Fibroblast of villous mesenchyme (primary cell): Measurements from ENCODE around the gene GALNS. TPM values are rescaled to one million over a fixed set of nuclear protein-coding genes. Genes with fewer than 3 reads are reported as not detected.

Experiments used
- DNase-seq: peaks from one replicate; pipeline ENCODE4 v3.0.0-alpha.2; 2010; ENCODE audit warnings: low read depth
- H3K4me3 ChIP-seq: 2 replicates; pipeline ENCODE4 v1.5.1; 2011; ENCODE audit warnings: low read depth, mild to moderate bottlenecking, low read length
- CTCF ChIP-seq: IDR thresholded peaks from 2 replicates; pipeline ENCODE4 v1.5.1; 2012; ENCODE audit warnings: low read depth, mild to moderate bottlenecking, low read length; ENCODE audit not compliant: insufficient read depth
- total RNA-seq: library from RNA; depleted of rRNA; stranded (reverse); fragments of >200 nt; gene quantifications from 2 replicates; pipeline ENCODE4 v1.2.3, GENCODE V29; 2012

The GALNS gene
- total RNA-seq, 1 donor, result 26.3 TPM

- H3K4me3 ChIP-seq, result peak overlapping the region; percentile 69
- DNase-seq, result no peak
- no peak for TF ChIP-seq CTCF
Observed at GRCh38 chr16:88855736-88856121, 1.0 kb downstream of the GALNS start.

GRCh38 chr16:88855176-88855575 lies 1.6 kb downstream of the GALNS start:
- TF ChIP-seq CTCF, result no peak
- no peak for DNase-seq
- no peak overlapping the region for H3K4me3 ChIP-seq

- DNase-seq, result no peak
- H3K4me3 ChIP-seq, result no peak overlapping the region
- TF ChIP-seq CTCF, result no peak
Observed at GRCh38 chr16:88854306-88855111, 2.2 kb downstream of the GALNS start.

GRCh38 chr16:88853325-88853941 lies 3.3 kb downstream of the GALNS start:
- peak; percentile 17 for DNase-seq
- no peak for TF ChIP-seq CTCF
- H3K4me3 ChIP-seq, result no peak overlapping the region

DNA sequence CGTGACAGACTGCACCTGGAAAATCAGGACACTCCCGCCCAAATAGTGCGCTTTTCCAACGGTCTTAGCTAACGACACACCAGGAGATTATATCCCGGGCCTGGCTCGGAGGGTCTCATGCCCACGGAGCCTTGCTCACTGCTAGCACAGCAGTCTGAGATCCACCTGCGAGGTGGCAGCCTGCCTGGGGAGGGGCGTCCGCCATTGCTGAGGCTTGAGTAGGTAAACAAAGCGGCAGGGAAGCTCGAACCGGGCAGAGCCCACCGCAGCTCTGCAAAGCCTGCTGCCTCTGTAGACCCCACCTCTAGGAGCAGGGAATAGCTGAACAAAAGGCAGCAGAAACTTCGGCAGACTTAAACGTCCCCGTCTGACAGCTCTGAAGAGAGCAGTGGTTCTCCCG lies 5.1 kb downstream of the GALNS start:
- H3K4me3 ChIP-seq, result no peak overlapping the region
- no peak for DNase-seq
- no peak for TF ChIP-seq CTCF

- no peak for TF ChIP-seq CTCF
- H3K4me3 ChIP-seq, result no peak overlapping the region
- DNase-seq, result no peak
Observed at GRCh38 chr16:88850531-88851199, 6.1 kb downstream of the GALNS start.
